Right cardiac atrium (tissue), 5 donors: ENCODE results near the gene LRRC8B. TPM values are rescaled to one million over a fixed set of nuclear protein-coding genes. Genes with fewer than 3 reads are reported as not detected.

Experiments
- ATAC-seq, 2 donors: fragments of 200-7000 bp; cut with Tn5 transposase; one replicate each; pipeline versions ENCODE4 v1.8.0 to v1.9.1; 2020; ENCODE audit warnings: moderate library complexity in 2 of 2, mild to moderate bottlenecking in 1 of 2
- DNase-seq, 3 donors: peaks; one replicate each; pipeline ENCODE4 v3.0.0-alpha.2; 2020
- H3K27ac ChIP-seq: one replicate; pipeline ENCODE4 v1.5.1; 2013; ENCODE audit warnings: mild to moderate bottlenecking, low read length, control low read depth, moderate library complexity
- H3K27me3 ChIP-seq: one replicate; pipeline ENCODE4 v1.6.1; 2013; ENCODE audit not compliant: control insufficient read depth, insufficient read depth
- H3K4me1 ChIP-seq: one replicate; pipeline ENCODE4 v1.6.1; 2013; ENCODE audit warnings: low read length; ENCODE audit not compliant: control insufficient read depth, insufficient read depth
- H3K4me3 ChIP-seq: one replicate; pipeline ENCODE4 v1.5.1; 2013; ENCODE audit warnings: low read length, control low read depth
- H3K9me3 ChIP-seq: one replicate; pipeline ENCODE4 v1.6.1; 2013; ENCODE audit warnings: low read length; ENCODE audit not compliant: control insufficient read depth
- WGBS: extraction: QIAGEN DNeasy Blood & Tissue Kit; methylation state at CpG from one replicate; pipeline ENCODE4 v1.1.7; 2013; 5-methylcytosine and 5-hydroxymethylcytosine counted together
- intact Hi-C, 4 donors: fragments of 100-400 bp; cut with DNase I; formaldehyde crosslinking; loops; one replicate each; pipeline versions ENCODE4 v1.11.0 to v1.14.0; 2022 to 2023
- polyA plus RNA-seq: library from polyadenylated mRNA; stranded (reverse); fragments of 200-250 nt; gene quantifications from one replicate; pipeline ENCODE4 v1.2.3, GENCODE V29; 2013
- total RNA-seq, 4 donors: library from RNA; stranded (reverse); fragmentation: NEBNext Ultra II Directional; extraction: Animal tissue kit (Norgen Biotek cat#: 25700); gene quantifications; one replicate each; pipeline ENCODE4 v1.2.1, GENCODE V29; 2021
- donor health status: healthy with polysubstance abuse.
- donor health status: DM: no; HTN: yes; CAD: no.
- donor health status: DM: no; HTN: no; CAD: no.
- donor health status: DM: no; HTN: yes; CAD: no; lungs with severe emphysema.
- donor health status: DM: yes; HTN: yes; CAD: no.

Gene LRRC8B
- total and polyA plus RNA-seq, 5 donors: 1.4 to 5.6 (median 5.1) TPM

DNA sequence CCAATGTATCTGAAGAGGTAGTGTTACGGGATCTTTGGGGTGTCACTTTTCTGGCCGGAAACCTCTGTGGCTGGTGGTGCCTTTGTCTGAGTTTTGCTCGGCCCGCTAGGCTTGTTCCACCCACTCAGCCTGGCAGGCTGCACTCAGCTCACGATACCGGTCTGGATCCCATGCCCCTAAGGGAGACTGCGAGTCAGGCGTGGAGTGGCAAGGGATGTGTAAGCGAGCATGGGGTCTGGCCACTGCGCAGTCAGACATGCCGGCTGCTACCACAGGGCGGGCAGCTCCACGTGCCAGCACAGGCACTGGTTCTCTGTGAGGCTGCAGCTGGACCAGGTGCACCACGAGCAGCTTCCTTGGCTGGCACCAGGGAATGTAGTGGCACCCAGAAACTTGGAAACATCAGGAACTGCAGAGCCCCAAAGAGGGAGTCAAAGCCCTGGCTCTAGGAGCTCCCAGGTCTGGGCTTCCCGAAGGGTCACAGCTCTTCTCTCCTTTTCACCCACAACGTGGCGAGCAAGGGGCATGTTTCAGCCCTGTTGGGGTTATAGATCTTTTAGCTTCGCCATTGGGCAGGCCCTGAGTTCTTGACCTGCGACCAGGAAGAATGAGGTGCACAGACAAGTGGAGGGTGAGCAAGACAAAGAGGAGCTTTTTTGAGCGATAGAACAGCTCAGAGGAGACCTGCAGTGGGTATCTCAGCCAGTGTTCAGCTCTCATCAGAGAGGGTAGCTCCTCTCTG, 84.5 kb downstream of the LRRC8B start:
- 84% methylated on average over 20 of the region's 20 CpGs for WGBS
- Histone ChIP-seq H3K4me3 (no peak overlapping the region), H3K27ac (no peak overlapping the region), H3K9me3 (no peaks in the 10 kb centered on the region), H3K27me3 (no peaks in the 10 kb centered on the region), H3K4me1 (peaks cover 11% of the 10 kb centered on the region)
- ATAC-seq: peak in 1 of 2 donors; percentile 23
- peak in 2 of 3 donors; percentile 55 to 63 for DNase-seq
- intact Hi-C loops: loop anchor here in 2 of 4 donors (10.0 kb wide), 2 partner anchors 124 to 156 kb away; no protein-coding TSS in a partner anchor

GRCh38 chr1:89609781-89610456, 85.3 kb downstream of the LRRC8B start:
- Histone ChIP-seq H3K4me3 (no peak overlapping the region), H3K9me3 (no peaks in the 10 kb centered on the region), H3K27ac (no peak overlapping the region), H3K4me1 (peaks cover 8% of the 10 kb centered on the region), H3K27me3 (no peaks in the 10 kb centered on the region)
- DNase-seq (peak; percentile 34 to 75 (median 75)), ATAC-seq (peak; percentile 62 to 77)
- intact Hi-C loops: loop anchor here in 2 of 4 donors (10.0 kb wide), 2 partner anchors 125 to 155 kb away; no protein-coding TSS in a partner anchor
- WGBS: 57% methylated on average over 14 of the region's 14 CpGs

- Histone ChIP-seq H3K27me3 (no peaks in the 10 kb centered on the region), H3K4me3 (no peak overlapping the region), H3K27ac (no peak overlapping the region), H3K4me1 (peaks cover 10% of the 10 kb centered on the region), H3K9me3 (no peaks in the 10 kb centered on the region)
- WGBS: 69% methylated on average over 15 of the region's 15 CpGs
- ATAC-seq (peak; percentile 12 to 38), DNase-seq (peak in 1 of 3 donors; percentile 58)
- intact Hi-C loops: no loop called here
These were observed 85.9 kb downstream of the LRRC8B start for GRCh38 chr1:89610457-89611011.

- Histone ChIP-seq H3K4me3 (no peak overlapping the region), H3K9me3 (no peaks in the 10 kb centered on the region), H3K27ac (no peak overlapping the region), H3K27me3 (no peaks in the 10 kb centered on the region), H3K4me1 (peaks cover 11% of the 10 kb centered on the region)
- intact Hi-C loops: no loop called here
- 91% methylated on average over 1 of the region's 1 CpG for WGBS
- DNase-seq (no peak), ATAC-seq (no peak)
These were observed 87.1 kb downstream of the LRRC8B start for GRCh38 chr1:89611721-89612120.

DNA sequence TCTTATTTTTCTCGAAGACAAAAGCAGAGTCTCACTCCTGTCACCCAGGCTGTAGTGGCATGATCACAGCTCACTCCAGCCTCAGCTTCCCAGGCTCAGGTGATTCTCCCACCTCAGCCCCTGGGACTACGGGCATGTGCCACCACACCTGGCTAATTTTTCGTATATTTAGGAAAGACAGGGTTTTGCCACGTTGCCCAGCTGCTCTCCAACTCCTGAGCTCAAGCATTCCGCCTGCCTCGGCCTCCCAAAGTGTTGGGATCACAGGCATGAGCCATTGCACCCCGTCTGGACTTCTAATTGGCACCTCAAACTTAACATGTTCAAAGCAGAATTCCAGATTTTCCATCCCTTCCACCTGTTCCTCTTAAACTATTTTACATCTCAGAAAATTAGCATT, 89.3 kb downstream of the LRRC8B start:
- no peak for DNase-seq
- Histone ChIP-seq H3K4me1 (peaks cover 11% of the 10 kb centered on the region), H3K9me3 (no peaks in the 10 kb centered on the region), H3K4me3 (no peak overlapping the region), H3K27ac (no peak overlapping the region), H3K27me3 (no peaks in the 10 kb centered on the region)
- intact Hi-C loops: no loop called here
- ATAC-seq: no peak
- WGBS: 88% methylated on average over 7 of the region's 7 CpGs

- peak in 1 of 3 donors; percentile 52 for DNase-seq
- ATAC-seq: peak; percentile 61 to 74
- no peaks in the 10 kb centered on the region for H3K27me3 ChIP-seq
- H3K4me1 ChIP-seq: peaks cover 6% of the 10 kb centered on the region
- intact Hi-C loops: no loop called here
- 47% methylated on average over 3 of the region's 3 CpGs for WGBS
- H3K27ac ChIP-seq: peak overlapping the region; percentile 66
- no peaks in the 10 kb centered on the region for H3K9me3 ChIP-seq
- no peak overlapping the region for H3K4me3 ChIP-seq
These were observed 91.3 kb downstream of the LRRC8B start for GRCh38 chr1:89615676-89616598.

GRCh38 chr1:89616844-89617627, 92.4 kb downstream of the LRRC8B start:
- no peaks in the 10 kb centered on the region for H3K9me3 ChIP-seq
- H3K27me3 ChIP-seq: no peaks in the 10 kb centered on the region
- intact Hi-C loops: no loop called here
- H3K27ac ChIP-seq: no peak overlapping the region
- no peak overlapping the region for H3K4me3 ChIP-seq
- H3K4me1 ChIP-seq: peaks cover 6% of the 10 kb centered on the region
- WGBS: 71% methylated on average over 2 of the region's 2 CpGs
- DNase-seq (no peak), ATAC-seq (peak; percentile 34 to 47)

DNA sequence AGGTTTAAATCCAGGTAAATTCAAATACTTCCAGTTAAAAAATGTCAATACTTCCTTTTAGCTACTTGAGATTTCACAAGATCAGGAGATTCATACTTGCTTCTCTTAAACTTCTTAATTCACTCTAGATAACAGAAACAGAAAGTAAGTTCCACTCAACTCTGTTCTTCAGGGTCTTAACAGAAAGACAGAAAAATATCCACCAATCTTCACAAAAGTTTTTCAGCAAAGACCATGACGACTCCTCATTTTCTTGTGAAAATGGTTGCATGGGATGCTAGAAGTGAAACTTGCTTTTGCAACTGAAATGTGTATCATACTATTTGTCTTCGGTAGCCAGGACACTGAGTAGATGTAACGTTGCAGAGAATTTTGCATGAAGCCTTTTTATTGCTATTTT, 96.0 kb downstream of the LRRC8B start:
- H3K9me3 ChIP-seq: no peaks in the 10 kb centered on the region
- no peak for DNase-seq
- H3K27me3 ChIP-seq: no peaks in the 10 kb centered on the region
- intact Hi-C loops: no loop called here
- ATAC-seq: no peak
- peaks cover 4% of the 10 kb centered on the region for H3K4me1 ChIP-seq
- WGBS: 91% methylated on average over 3 of the region's 3 CpGs
- H3K4me3 ChIP-seq: no peak overlapping the region
- no peak overlapping the region for H3K27ac ChIP-seq

DNA sequence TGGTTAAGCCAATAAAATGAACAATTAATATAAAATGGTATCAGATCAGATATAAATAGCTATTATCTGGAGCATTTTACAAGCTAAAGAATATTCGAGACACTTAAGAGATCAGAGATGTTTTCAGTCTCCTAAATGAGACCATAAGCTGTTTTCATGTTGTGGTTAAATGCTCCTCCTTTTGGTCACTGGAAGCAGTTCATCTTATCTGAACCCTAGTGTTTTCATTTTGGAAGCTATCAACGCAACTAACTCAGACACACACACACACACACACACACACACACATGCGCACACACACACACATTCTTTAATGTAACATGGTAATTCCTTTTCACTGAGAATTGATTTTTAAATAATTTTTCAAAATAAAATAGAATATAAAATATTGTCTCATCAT, 98.3 kb downstream of the LRRC8B start:
- ATAC-seq (no peak), DNase-seq (no peak)
- no peaks in the 10 kb centered on the region for H3K9me3 ChIP-seq
- H3K27ac ChIP-seq: no peak overlapping the region
- no peaks in the 10 kb centered on the region for H3K27me3 ChIP-seq
- 52% methylated on average over 3 of the region's 3 CpGs for WGBS
- no peak overlapping the region for H3K4me3 ChIP-seq
- no peaks in the 10 kb centered on the region for H3K4me1 ChIP-seq
- intact Hi-C loops: no loop called here

GRCh38 chr1:89624314-89624713, 99.7 kb downstream of the LRRC8B start:
- no peak overlapping the region for H3K4me3 ChIP-seq
- ATAC-seq (no peak), DNase-seq (no peak)
- H3K9me3 ChIP-seq: no peaks in the 10 kb centered on the region
- H3K27ac ChIP-seq: no peak overlapping the region
- no peaks in the 10 kb centered on the region for H3K4me1 ChIP-seq
- 73% methylated on average over 1 of the region's 1 CpG for WGBS
- intact Hi-C loops: no loop called here
- no peaks in the 10 kb centered on the region for H3K27me3 ChIP-seq
